Limb (tissue), 2 donors: ENCODE results near the gene AOAH.
"Not testable (repeated sequence)": the region's sequence is repeated elsewhere in the genome, so short reads cannot be mapped to it uniquely, and the experiment has no call there.

ENCODE experiments used
- DNase-seq, 2 donors: peaks; one replicate each; pipeline ENCODE4 v3.0.0-alpha.2; 2016; ENCODE audit errors: extremely low spot score in 2 of 2

AOAH gene

DNA sequence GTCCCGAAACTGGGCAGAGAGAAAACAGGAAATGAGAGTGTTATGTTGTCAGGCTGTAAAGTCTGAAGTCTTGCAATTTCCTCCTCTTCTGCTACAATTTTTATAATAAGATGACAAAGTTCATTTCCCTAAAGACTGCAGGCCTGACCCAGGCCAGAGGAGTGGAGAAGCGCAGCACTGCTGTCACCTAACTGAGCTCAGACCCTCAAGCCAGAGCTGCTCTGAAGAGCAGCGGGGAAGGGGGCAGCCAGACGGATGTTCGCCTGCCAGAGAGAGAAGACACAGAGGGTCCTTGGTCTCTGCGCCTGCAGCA lies 12.6 kb upstream of the AOAH start:
- no peak for DNase-seq

DNA sequence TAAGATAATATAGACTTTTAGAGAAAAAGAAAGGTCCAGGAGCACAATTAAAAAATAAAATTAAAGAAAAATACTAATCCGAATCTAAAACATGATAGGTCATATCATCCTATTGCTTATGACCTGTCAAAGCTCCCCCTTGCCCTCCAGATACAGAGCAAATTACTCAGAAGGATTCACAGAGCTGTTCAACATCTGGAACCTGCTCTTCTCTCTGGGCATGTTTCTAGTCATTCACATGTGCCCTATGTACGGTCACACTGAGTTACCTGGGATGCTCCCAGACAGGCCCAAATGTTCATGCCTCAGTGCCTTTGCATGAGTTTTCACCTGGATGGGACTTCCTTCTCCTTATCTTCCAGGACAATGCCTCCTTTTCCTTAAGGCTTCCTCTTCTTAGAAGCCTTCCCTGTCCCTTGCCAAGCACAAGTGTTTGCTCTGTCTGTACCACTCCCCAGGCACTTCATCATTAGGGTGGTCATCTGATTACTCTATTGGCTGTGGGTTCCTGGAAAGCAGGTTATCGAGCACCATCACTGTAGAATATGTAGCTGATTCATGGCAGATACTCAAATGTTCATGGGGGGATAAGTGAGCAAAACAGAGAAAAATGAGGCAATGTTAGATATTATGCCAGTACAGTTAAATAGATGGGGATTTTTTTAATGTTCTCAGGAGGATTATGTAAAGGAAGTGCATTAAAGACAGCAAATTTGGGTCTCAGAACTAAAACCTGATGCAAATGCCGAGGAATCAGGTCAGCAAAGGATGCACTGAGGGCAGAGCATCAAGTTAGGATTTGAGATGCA lies 12.0 kb upstream of the AOAH start:
- DNase-seq, result no peak

DNA sequence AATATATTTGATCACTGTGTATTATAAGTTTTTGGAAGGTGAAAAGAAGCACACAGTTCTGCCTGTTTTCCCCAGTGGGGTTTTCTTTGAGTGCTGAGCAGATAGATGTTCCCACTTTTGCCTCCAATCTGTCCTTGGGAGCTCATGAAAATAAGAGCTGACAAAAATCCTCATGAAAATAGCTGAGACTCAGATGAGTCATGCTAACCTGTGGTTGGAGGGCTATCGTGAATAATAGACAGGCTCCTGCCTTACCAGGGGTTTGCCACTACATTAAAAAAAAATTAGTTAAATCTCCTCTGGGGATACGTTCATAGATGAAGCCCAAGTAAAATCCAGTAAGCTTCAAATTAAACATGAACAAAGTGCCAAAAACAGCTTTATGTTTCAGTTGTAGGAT lies 10.9 kb upstream of the AOAH start:
- DNase-seq, result no peak

DNA sequence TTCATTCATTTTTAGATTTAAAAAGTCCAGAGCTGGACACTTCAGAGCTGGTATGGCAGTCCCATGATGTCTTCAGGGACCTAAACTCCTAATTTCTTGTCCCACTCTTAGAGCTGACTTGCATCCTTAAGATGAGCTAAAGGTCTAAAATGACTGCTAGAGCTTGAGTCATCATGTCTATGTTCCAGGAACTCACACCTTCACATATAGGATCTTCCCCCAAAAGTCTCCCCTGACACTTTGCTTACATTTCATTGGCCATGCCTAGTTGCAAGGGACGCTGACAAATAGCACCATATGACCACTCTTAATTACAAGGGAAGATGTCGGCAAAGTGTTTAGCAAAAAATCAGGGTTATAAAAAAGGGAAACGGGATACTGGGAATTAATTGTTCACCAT lies 10.4 kb upstream of the AOAH start:
- no peak for DNase-seq

DNA sequence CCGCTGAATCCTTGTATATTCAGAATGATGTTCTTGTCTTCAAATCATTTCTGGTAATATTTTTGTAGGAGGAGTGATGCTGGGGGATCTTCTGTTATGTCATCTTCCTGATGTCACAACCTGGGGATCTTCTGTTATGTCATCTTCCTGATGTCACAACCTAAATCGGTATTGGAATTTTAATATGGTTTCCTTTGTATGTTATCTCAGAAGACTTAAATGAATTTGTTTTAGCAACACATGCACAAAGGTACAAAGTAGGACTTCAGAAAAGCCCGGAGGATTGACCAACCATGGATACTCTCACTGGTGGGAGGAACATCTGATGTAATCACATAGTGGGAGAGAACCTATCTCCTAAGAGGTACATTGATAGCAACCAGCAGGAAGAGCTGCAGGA lies 9.1 kb upstream of the AOAH start:
- DNase-seq, result no peak

DNA sequence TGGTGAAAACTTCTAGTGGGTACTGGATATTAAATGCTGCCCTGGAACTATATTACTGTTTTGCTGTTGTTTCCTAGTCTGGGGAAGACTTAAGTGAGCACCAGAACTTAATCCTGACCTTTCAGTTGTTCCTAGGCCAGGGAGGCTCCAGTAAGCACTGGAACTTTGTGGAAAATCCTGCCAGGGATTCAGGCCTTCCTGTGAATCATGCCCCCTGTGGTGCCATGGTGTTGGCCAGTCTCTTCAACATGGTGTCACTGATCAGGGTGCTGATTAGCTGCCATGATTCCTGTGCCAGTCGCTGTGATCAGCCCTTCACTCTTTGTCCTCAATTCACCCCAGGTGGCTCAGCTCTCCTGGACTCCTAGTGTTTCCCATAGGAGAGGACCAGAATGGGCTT lies 8.5 kb upstream of the AOAH start:
- no peak for DNase-seq

DNA sequence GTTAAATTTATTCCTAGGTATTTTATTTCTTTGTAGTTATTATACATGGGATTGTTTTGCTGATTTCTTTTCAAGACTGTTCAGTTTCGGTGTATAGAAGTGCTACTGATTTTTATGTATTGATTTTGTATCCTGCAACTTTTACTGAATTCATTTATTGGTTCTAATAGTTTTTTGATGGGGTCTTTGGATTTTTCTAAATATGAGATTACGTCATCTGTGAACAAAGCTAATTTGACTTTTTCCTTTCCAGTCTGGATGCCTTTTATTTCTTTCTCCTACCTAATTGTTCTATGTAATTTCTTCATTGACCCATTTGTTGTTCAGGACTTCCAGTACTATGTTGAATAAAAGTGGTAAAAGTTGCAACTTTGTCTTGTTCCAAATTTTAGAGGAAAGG lies 5.8 kb upstream of the AOAH start:
- no peak for DNase-seq

DNA sequence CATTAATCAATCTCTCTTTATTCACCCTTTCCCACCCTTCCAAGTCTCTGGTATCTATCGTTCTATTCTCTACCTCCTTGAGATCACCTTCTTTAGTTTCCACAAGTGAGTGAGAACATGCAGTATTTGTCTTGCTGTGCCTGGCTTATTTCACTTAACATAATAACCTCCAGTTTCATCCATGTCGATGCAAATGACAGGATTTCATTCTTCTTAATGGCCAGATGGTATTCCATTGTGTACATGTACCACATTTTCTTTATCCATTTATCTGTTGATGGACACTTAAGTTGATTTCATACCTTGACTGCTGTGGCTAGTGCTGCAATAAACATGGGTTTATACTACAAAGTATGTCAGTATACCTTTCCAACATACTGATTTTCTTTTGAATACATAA lies 3.8 kb upstream of the AOAH start:
- DNase-seq, result no peak

DNA sequence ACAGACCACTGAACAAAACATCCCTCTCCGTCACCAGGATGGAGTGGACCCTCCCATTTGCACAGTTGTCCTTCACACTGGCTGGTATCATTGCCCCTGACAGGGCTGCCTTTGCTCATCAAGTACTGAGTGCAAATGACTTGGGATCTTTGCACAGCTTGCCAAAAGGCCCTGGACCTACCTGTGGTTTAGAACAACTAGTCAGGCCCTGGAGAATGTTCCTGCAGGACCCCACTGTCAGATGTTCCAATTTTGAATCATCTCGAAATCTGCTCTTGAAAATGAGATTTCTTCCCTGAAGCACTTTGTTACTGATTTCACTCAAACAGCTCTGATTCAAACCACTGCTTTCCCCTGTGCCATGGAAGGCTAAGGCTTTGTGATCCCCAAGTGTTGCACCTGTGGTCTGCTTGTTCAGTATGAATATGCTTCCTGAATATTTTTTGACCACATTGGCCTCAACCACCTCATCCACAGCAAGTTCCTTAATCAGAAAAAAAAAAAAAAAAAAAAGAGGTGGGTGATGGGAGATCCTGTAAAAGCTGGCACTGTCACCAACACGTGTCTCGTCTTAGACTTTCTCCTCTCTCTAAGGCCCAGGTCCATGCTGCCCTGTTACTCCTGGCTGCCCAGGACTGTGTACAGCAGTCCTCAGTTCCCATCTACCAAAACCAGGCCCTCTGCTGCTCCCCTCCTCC lies 2.7 kb upstream of the AOAH start:
- no peak for DNase-seq

DNA sequence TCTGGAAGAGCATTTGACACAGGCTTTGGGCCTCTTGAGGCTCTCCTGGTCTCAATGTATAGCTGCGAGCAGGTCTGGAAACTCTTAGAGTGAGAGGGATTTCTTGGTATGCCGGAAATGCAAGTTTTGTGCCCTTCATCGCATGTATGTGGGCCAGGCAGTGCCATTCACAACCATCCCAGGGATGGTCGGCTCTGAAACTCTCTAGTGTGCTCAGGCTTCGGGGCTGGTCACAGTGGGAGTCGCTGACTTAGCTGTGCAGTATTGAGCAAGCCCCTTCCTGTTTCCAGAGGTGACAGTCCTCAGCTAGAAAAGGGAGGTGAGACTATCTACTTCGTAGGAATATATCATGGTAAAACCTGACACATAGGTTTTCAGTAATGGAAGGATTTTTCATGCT lies 2.0 kb upstream of the AOAH start:
- DNase-seq, result no peak

DNA sequence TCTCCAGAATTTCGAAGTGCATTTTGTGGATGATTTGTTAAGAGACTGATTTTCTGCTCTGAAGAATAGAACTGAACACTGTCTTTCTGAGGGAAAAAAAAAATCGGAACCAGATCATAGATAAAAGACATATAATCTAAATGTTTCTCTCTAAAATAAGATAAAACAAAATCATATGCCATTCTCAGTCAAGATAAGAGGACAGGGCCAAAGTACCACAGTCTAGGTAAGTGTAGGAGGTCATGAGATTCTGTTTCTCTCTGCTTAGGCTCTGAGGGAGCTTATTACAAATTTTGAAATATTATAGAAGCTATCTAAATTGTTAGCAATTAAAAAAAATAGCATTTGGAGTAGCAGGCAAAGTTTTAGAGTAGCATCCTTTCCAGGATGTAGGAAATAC lies 702 bp upstream of the AOAH start:
- DNase-seq, result no peak

DNA sequence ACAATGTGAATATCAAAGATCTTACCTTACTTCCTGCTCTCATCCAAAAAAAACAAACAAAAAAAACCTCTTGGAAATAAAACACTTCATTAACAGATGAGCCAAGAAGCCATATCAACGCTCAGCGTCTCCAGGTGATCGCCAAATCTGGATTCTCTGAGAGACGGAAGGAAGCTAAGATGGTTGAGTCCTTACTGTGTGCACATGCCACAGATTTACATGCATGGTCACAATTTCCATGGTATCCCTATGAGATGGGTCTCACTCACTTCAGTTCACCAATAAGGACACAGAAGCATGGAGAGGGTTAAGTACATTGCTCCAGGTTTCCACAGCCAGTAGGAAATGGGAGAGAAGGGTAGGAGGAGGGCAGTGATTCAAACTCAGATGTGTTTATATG lies 1.0 kb downstream of the AOAH start:
- DNase-seq, result no peak

DNA sequence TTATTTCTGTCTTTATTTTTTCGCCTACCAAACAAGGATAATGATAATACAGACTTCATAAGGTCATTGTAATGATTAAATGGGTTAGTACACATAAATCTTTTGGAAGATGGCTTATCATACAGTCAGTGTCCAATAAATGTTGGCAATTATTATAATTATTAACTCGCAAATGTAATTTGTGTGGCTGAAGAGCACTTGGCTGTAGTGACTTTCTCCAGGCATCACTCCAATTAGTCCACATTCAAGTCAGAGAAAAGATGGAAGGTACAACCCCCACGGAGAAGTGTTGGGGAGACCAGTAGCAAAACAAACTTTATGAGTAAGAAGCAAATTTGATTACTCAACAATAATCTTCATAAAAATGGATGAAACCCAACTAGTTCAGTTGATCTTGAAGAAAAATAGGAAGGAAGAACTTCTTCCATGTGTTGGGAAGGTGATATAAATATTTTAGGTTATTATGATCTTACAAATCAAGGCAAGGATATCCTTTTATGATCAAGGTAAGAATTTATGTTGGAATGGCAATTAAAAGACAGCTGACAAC lies 5.1 kb downstream of the AOAH start:
- no peak for DNase-seq

DNA sequence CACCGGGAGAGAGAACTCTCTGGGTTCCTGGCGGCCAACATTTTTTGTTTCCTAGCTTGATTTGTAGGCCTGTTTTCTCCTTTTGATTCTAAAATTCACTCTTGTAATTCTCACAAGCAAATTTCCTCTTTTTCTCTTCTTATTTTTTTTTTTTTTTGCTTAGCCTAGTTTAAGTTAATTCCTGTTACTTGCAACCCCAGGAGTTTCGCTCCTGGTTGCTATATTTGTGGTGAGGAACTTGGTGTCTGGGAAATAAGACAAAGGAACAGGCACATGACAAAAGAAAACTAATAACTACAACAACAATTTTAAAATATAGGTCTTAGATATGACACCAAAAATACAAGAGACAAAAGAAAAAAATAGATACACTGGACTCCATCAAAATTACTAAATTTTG lies 6.7 kb downstream of the AOAH start:
- no peak for DNase-seq

DNA sequence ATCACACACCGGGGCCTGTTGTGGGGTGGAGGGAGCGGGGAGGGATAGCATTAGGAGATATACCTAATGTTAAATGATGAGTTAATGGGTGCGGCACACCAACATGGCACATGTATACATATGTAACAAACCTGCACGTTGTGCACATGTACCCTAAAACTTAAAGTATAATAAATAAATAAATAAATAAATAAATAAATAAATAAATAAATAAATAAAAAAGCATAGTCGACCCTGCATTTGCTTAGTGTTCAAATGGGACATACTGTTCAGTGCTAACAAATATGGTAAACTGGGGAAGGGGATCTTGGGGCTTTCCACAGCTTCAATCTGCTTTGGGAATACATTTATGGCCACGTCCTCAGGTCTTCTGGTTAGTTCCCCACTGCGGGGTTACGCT lies 7.5 kb downstream of the AOAH start:
- not testable (repeated sequence) for DNase-seq

DNA sequence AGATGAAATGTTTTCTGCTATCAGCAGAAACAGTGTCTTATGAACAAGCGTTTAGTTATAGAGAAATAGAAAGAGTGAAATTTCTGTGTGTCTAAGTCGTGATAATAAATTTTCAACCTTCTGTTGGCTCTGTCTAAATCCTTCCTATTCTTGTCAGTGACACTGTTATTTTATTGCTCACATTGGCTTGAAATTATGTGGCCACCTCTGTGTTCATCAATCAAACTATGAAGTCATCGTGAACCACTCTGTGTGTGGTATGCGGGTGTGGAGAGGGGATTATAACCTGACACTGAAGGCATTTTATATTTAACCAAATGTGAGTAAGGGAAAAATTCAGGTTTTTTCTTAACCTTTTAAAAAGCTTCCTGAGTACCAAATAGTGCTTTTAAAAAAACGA lies 12.3 kb downstream of the AOAH start:
- DNase-seq, result no peak

DNA sequence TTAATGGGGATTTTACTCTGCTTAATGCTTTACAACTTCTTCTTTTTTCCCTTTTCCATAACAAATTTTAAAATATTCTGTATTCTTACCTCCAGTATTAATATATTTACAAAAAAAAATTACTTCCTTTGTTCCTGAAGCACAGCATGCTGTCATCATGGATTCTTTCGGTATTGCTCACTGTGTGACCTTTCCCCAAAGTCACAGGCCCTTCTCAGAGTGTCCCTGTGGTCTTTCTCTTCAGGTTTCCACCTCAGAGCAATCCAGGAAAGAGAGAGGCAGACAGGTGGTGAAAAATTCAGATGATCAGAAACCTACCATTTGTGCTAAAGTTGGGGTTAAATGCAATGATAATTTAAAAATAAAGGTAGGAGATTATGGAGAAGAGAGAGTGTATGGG lies 13.0 kb downstream of the AOAH start:
- DNase-seq, result no peak

DNA sequence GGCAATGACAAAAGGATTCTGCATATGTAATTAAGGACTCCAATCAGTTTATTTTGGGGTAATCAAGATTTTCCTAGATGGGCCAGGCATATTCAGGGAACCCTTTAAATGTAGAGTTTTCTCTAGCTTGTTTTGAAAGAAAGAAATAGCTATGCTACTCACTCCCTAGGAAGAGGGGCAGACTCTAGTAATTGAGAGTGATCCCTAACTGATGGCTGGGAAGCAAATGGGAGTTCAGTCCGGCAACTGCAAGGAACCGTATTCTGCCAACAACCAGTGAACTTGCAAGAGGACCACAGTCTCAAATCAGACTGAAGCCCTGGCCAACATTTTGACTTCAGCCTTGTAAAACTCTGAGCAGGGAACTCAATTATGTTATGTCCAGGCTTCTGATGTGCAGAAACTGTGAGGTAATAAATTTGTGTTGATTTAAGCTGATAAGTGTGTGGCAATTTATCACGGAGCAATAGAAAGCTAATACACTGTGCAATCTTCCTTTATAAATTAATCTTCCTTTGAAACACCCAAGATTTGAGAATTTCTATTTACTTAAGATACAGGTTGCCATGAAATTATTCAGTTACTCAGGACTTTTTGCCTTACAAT lies 14.0 kb downstream of the AOAH start:
- no peak for DNase-seq

DNA sequence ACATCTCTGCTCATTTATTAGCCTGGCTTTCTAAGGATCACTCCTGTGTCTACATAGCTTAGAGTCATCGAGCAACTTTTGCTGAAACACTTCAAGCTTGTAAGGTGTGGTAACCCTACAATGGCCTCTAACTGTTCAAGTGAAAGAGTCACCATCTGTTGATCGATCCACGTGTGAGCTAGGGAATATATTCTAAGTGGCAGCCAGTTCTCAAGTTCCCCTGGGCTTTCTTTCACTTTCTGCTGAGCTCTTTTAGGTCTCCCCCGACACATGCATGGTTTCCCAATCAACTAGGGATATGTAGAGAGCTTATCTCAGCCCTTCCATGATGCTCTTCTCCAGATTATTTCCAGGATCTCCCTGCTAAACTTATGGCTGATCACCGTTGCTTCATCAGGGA lies 15.5 kb downstream of the AOAH start:
- DNase-seq, result no peak

DNA sequence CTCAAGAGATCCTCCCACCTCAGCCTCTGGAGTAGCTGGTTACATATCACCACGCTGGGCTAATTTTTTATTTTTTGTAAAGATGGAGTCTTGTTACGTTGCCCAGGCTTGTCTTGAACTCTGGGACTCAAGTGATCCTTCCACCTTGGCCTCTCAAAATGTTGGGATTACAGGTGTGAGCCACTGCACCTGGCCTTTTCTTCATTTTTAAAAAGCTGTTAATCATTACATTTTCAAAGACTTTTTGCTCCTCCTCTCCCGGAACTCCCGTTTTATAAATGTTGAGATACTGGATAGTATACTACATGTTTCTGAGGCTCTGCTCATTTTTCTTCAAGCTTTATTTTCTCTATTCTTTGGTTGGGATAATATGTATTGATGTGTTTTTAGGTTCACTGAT lies 16.4 kb downstream of the AOAH start:
- DNase-seq, result no peak

DNA sequence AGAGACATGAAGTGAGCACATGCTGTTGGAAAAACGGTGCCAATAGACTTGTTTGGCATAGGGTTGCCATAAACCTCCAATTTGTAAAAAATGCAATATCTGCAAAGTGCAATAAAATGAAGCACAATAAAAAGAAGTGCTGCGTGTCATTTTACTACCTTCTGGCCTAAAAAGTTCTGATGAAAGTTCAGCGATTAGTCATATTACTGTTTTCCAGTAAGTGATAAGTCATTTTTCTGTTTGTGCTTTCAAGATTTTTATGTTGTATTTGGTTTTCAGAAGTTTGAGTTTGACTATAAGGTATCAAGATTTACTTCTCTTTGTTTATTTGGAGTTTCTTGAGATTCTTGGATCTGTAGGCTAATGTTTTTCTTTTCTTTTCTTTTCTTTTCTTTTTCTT lies 16.8 kb downstream of the AOAH start:
- DNase-seq, result no peak

DNA sequence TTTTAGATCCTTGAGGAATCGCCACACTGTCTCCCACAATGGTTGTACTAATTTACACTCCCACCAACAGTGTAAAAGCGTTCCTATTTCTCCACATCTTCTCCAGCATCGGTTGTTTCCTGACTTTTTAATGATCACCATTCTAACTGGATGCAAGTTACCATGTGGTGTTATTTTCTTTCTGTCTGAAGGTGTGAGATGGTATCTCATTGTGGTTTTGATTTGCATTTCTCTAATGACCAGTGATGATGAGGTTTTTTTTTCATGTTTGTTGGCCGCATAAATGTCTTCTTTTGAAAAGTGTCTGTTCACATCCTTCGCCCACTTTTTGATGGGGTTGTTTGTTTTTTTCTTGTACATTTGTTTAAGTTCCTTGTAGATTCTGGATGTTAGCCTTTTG lies 20.4 kb downstream of the AOAH start:
- DNase-seq, result not testable (repeated sequence)

DNA sequence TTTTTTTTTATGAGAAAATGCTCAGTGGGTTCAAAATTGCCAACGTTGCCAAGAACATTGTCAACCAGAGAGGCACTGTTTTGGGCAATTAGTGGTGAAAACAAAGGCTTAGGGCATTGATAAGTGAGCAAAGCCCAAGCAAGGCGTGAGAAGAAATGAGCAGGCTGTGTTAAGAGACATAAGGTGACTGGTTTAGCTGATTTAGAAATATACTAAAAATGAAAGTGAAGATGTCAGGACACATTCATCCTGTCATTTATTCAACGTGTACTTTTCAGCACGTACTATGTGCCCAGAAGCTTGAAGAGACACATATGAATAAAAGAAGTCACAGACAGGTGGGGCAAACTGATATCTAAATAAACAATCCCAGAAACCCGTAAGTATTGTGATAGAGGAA lies 31.8 kb downstream of the AOAH start:
- no peak for DNase-seq
